H9 (cell line): ENCODE data around the gene CCDC175. TPM values are rescaled to one million over a fixed set of nuclear protein-coding genes. Genes with fewer than 3 reads are reported as not detected.

Source experiments
- DNase-seq: peaks from one replicate; pipeline ENCODE4 v3.0.0-alpha.2; 2017
- H2AFZ ChIP-seq: one replicate; pipeline ENCODE4 v1.6.1; 2013; ENCODE audit warnings: mild to moderate bottlenecking, low read length, control low read depth, moderate library complexity
- H2AK5ac ChIP-seq: 2 replicates; pipeline ENCODE4 v1.6.1; 2013; ENCODE audit warnings: low read length, control low read depth, mixed read lengths; ENCODE audit not compliant: insufficient read length
- H2BK120ac ChIP-seq: one replicate; pipeline ENCODE4 v1.6.1; 2013; ENCODE audit warnings: low read depth, mild to moderate bottlenecking, low read length, control low read depth, inconsistent platforms; ENCODE audit not compliant: poor library complexity, severe bottlenecking
- H2BK12ac ChIP-seq: 2 replicates; pipeline ENCODE4 v1.6.1; 2013; ENCODE audit warnings: low read length, control low read depth, mixed read lengths, low read depth; ENCODE audit not compliant: insufficient read length
- H2BK15ac ChIP-seq: 2 replicates; pipeline ENCODE4 v1.6.1; 2013; ENCODE audit warnings: low read depth, low read length, control low read depth
- H2BK20ac ChIP-seq: one replicate; pipeline ENCODE4 v1.6.1; 2013; ENCODE audit warnings: low read depth, mild to moderate bottlenecking, low read length, control low read depth, inconsistent platforms; ENCODE audit not compliant: poor library complexity, severe bottlenecking
- H2BK5ac ChIP-seq: 2 replicates; pipeline ENCODE4 v1.6.1; 2013; ENCODE audit warnings: low read length, control low read depth, mixed read lengths; ENCODE audit not compliant: insufficient read length
- H3K14ac ChIP-seq: 2 replicates; pipeline ENCODE4 v1.6.1; 2013; ENCODE audit warnings: low read length, control low read depth; ENCODE audit not compliant: insufficient read depth
- H3K18ac ChIP-seq: 2 replicates; pipeline ENCODE4 v1.6.1; 2013; ENCODE audit warnings: low read depth, mild to moderate bottlenecking, mixed read lengths, low read length, control low read depth; ENCODE audit not compliant: insufficient read length
- H3K23ac ChIP-seq: 2 replicates; pipeline ENCODE4 v1.6.1; 2013; ENCODE audit warnings: low read length, control low read depth, mixed read lengths, low read depth; ENCODE audit not compliant: insufficient read length
- H3K23me2 ChIP-seq: 2 replicates; pipeline ENCODE4 v1.6.1; 2013; ENCODE audit warnings: low read depth, mild to moderate bottlenecking, mixed read lengths, low read length, control low read depth; ENCODE audit not compliant: insufficient read length, poor library complexity, severe bottlenecking
- H3K27ac ChIP-seq: 2 replicates; pipeline ENCODE4 v1.5.1; 2013; ENCODE audit warnings: low read length, control low read depth, mixed read lengths, low read depth; ENCODE audit not compliant: insufficient read length
- H3K27me3 ChIP-seq: 2 replicates; pipeline ENCODE4 v1.6.1; 2013; ENCODE audit warnings: low read length, control low read depth, inconsistent platforms; ENCODE audit not compliant: insufficient read depth
- H3K4ac ChIP-seq: 2 replicates; pipeline ENCODE4 v1.6.1; 2013; ENCODE audit warnings: low read depth, mild to moderate bottlenecking, control low read depth, inconsistent platforms, low read length, moderate library complexity
- H3K4me1 ChIP-seq: 2 replicates; pipeline ENCODE4 v1.6.1; 2013; ENCODE audit warnings: low read length, control low read depth, inconsistent platforms; ENCODE audit not compliant: insufficient read depth
- H3K4me2 ChIP-seq: 2 replicates; pipeline ENCODE4 v1.6.1; 2013; ENCODE audit warnings: low read length, control low read depth, mixed read lengths; ENCODE audit not compliant: insufficient read length, insufficient read depth
- H3K56ac ChIP-seq: 2 replicates; pipeline ENCODE4 v1.6.1; 2013; ENCODE audit warnings: low read depth, mild to moderate bottlenecking, mixed read lengths, low read length, control low read depth; ENCODE audit not compliant: insufficient read length
- H3K79me1 ChIP-seq: 2 replicates; pipeline ENCODE4 v1.6.1; 2013; ENCODE audit warnings: low read depth, mild to moderate bottlenecking, moderate library complexity, low read length, control low read depth, inconsistent platforms; ENCODE audit not compliant: insufficient read depth, poor library complexity, severe bottlenecking
- H3K79me2 ChIP-seq: 2 replicates; pipeline ENCODE4 v1.6.1; 2013; ENCODE audit warnings: low read length, control low read depth, inconsistent platforms; ENCODE audit not compliant: insufficient read depth
- H3K9ac ChIP-seq: 2 replicates; pipeline ENCODE4 v1.6.1; 2013; ENCODE audit warnings: low read length, control low read depth, mixed read lengths; ENCODE audit not compliant: insufficient read length; ENCODE audit errors: extremely low read depth
- H3K9me3 ChIP-seq: one replicate; pipeline ENCODE4 v1.6.1; 2013; ENCODE audit warnings: low read depth, low read length, inconsistent platforms; ENCODE audit not compliant: control insufficient read depth
- H3T11ph ChIP-seq: one replicate; pipeline ENCODE4 v1.6.1; 2013; ENCODE audit warnings: mild to moderate bottlenecking, low read length, control low read depth, inconsistent platforms
- H4K20me1 ChIP-seq: one replicate; pipeline ENCODE4 v1.6.1; 2013; ENCODE audit not compliant: control insufficient read depth, insufficient read length, insufficient read depth
- H4K5ac ChIP-seq: 2 replicates; pipeline ENCODE4 v1.6.1; 2013; ENCODE audit warnings: low read depth, mild to moderate bottlenecking, mixed read lengths, low read length, control low read depth; ENCODE audit not compliant: insufficient read length
- H4K8ac ChIP-seq: replicated peaks from 2 replicates; pipeline ENCODE4 v1.6.1; 2013; ENCODE audit warnings: low read length, control low read depth, mixed read lengths, low read depth; ENCODE audit not compliant: insufficient read length
- H4K91ac ChIP-seq: 2 replicates; pipeline ENCODE4 v1.6.1; 2013; ENCODE audit warnings: low read depth, mild to moderate bottlenecking, moderate library complexity, mixed read lengths, low read length, control low read depth; ENCODE audit not compliant: insufficient read length
- H3K27ac Mint-ChIP-seq, 3 experiments: 2 replicates in 2 of 3; 3 replicates in 1 of 3; pipeline ENCODE4 v1.8.0; 2020 to 2021; ENCODE audit warnings: mixed read lengths in 3 of 3, mild to moderate bottlenecking in 1 of 3, moderate library complexity in 1 of 3
- H3K27me3 Mint-ChIP-seq: 2 replicates; pipeline ENCODE4 v1.8.0; 2021; ENCODE audit warnings: low read depth, mild to moderate bottlenecking, moderate library complexity, mixed read lengths
- H3K36me3 Mint-ChIP-seq, 3 experiments: 2 replicates in 2 of 3; 3 replicates in 1 of 3; pipeline ENCODE4 v1.8.0; 2020 to 2021; ENCODE audit warnings: low read depth in 3 of 3, mixed read lengths in 3 of 3; ENCODE audit not compliant: insufficient read depth in 1 of 3
- H3K4me1 Mint-ChIP-seq, 2 experiments: 2 replicates each; pipeline ENCODE4 v1.8.0; 2020; ENCODE audit warnings: mixed read lengths in 2 of 2
- H3K4me3 Mint-ChIP-seq, 2 experiments: 2 replicates in 1 of 2; 3 replicates in 1 of 2; pipeline ENCODE4 v1.8.0; 2020 to 2021; ENCODE audit warnings: mild to moderate bottlenecking in 2 of 2, mixed read lengths in 2 of 2, moderate library complexity in 1 of 2
- H3K9me3 Mint-ChIP-seq, 2 experiments: 2 replicates in 1 of 2; 3 replicates in 1 of 2; pipeline ENCODE4 v1.8.0; 2020; ENCODE audit warnings: mild to moderate bottlenecking in 2 of 2, mixed read lengths in 2 of 2, moderate library complexity in 1 of 2
- CTCF ChIP-seq: fragments of 200-600 bp; sonication (generic); conservative IDR thresholded peaks from 3 replicates; pipeline ENCODE4 v1.8.0; 2021; ENCODE audit warnings: antibody characterized with exemption, mild to moderate bottlenecking
- WGBS: extraction: QIAGEN DNeasy Blood & Tissue Kit; methylation state at CpG from one replicate; pipeline ENCODE4 v1.1.7; 2013; ENCODE audit warnings: missing lambda C conversion rate, low lambda C conversion rate, mixed read lengths; ENCODE audit not compliant: insufficient read length; ENCODE audit errors: extremely low coverage; 5-methylcytosine and 5-hydroxymethylcytosine counted together
- total RNA-seq: library from RNA; stranded (reverse); gene quantifications from 2 replicates; pipeline ENCODE4 v1.2.1, GENCODE V29; 2021

Gene CCDC175
- total RNA-seq, 1 experiment from 2014 or later, result 0.09 TPM

GRCh38 chr14:59503256-59503655 is 73.4 kb downstream of the CCDC175 start:
- no peaks in the 10 kb centered on the region for H3K23me2 ChIP-seq
- H2BK15ac ChIP-seq, result no peak overlapping the region
- H3K27ac Mint-ChIP-seq, result no peak overlapping the region
- H3K4me1 Mint-ChIP-seq, result peaks cover 10 to 12% of the 10 kb centered on the region in 2 experiments
- H3T11ph ChIP-seq, result no peak overlapping the region
- H4K5ac ChIP-seq, result no peak overlapping the region
- H3K27ac ChIP-seq, result no peak overlapping the region
- WGBS, result no CpG with 5 or more reads among the region's 4 CpGs
- H2BK20ac ChIP-seq, result no peak overlapping the region
- no peak overlapping the region for H2BK5ac ChIP-seq
- no peak for DNase-seq
- no peak overlapping the region for H4K8ac ChIP-seq
- peaks cover 3 to 15% (median 5%) of the 10 kb centered on the region in 3 experiments; a peak in 5 of 7 replicates for H3K36me3 Mint-ChIP-seq
- no peak for TF ChIP-seq CTCF
- H3K79me1 ChIP-seq, result no peaks in the 10 kb centered on the region
- no peak overlapping the region for H3K23ac ChIP-seq
- no peak overlapping the region for H3K14ac ChIP-seq
- H3K9me3 Mint-ChIP-seq, result no peaks in the 10 kb centered on the region; a peak in 1 of 5 replicates
- no peak overlapping the region for H2AFZ ChIP-seq
- H3K9me3 ChIP-seq, result no peaks in the 10 kb centered on the region
- H3K4me2 ChIP-seq, result no peak overlapping the region
- H3K56ac ChIP-seq, result no peak overlapping the region
- no peak overlapping the region for H2BK120ac ChIP-seq
- H3K9ac ChIP-seq, result no peak overlapping the region
- H3K4me3 Mint-ChIP-seq, result no peak overlapping the region
- no peak overlapping the region for H2AK5ac ChIP-seq
- no peak overlapping the region for H3K4ac ChIP-seq
- no peaks in the 10 kb centered on the region for H4K20me1 ChIP-seq
- no peaks in the 10 kb centered on the region for H3K27me3 ChIP-seq
- H3K4me1 ChIP-seq, result no peaks in the 10 kb centered on the region
- no peaks in the 10 kb centered on the region for H3K27me3 Mint-ChIP-seq
- no peak overlapping the region for H4K91ac ChIP-seq
- H3K18ac ChIP-seq, result no peak overlapping the region
- H3K79me2 ChIP-seq, result no peaks in the 10 kb centered on the region
- no peak overlapping the region for H2BK12ac ChIP-seq
